GM23248 (cell line): Measurements from ENCODE around the gene OPCML.

Source experiments
- EZH2 ChIP-seq: fragments of 200-600 bp; sonication (generic); IDR thresholded peaks from 2 replicates; pipeline ENCODE4 v1.6.1; 2018; ENCODE audit warnings: antibody characterized with exemption, mild to moderate bottlenecking; ENCODE audit not compliant: insufficient read depth, poor library complexity, severe bottlenecking
- EZH2phosphoT487 ChIP-seq: fragments of 200-600 bp; sonication (generic); IDR thresholded peaks from 2 replicates; pipeline ENCODE4 v1.6.1; 2018; ENCODE audit warnings: antibody characterized with exemption, moderate library complexity, mild to moderate bottlenecking, low read depth; ENCODE audit not compliant: insufficient read depth

GRCh38 chr11:132962041-132962440, 570.3 kb downstream of the OPCML start:
- TF ChIP-seq EZH2 (no peak), EZH2phosphoT487 (no peak)
